HL-60 (cell line): ENCODE data around the gene PRADC1.

ENCODE experiments used
- GABPA ChIP-seq: IDR thresholded peaks from 2 replicates; pipeline ENCODE4 v1.6.1; 2012; ENCODE audit warnings: low read depth
- POLR2AphosphoS5 ChIP-seq: IDR thresholded peaks from 2 replicates; pipeline ENCODE4 v1.6.1; 2012; ENCODE audit warnings: low read depth
- TF ChIP-seq, protein P1 (sequence below): IDR thresholded peaks from one replicate; pipeline ENCODE4 v1.5.1; 2011; ENCODE audit warnings: low read length, control low read depth, inconsistent platforms; ENCODE audit not compliant: insufficient read depth
- TF ChIP-seq, protein P2 (sequence below): IDR thresholded peaks from 2 replicates; pipeline ENCODE4 v1.6.1; 2012; ENCODE audit warnings: low read depth; ENCODE audit not compliant: insufficient replicate concordance

DNA sequence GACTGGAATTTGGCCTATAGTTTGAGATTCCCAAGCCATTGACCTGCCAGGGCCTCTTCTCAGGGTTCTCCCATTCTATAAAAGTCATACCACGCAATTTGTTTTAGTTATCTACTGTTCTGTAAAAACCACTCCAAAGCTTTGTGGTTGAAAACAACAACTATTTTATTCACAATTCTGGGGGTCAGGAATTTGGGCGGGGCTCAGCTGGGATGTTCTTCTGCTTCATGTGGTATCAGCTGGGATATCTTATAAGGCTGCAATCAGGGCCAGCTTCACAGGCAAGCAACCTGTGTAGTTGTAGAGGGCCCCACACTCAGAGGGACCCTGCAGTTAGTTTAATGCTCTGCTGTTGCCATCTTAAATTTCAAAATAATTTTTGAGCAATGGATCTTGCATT lies 47.1 kb downstream of the PRADC1 start:
- TF ChIP-seq, protein P1, sequence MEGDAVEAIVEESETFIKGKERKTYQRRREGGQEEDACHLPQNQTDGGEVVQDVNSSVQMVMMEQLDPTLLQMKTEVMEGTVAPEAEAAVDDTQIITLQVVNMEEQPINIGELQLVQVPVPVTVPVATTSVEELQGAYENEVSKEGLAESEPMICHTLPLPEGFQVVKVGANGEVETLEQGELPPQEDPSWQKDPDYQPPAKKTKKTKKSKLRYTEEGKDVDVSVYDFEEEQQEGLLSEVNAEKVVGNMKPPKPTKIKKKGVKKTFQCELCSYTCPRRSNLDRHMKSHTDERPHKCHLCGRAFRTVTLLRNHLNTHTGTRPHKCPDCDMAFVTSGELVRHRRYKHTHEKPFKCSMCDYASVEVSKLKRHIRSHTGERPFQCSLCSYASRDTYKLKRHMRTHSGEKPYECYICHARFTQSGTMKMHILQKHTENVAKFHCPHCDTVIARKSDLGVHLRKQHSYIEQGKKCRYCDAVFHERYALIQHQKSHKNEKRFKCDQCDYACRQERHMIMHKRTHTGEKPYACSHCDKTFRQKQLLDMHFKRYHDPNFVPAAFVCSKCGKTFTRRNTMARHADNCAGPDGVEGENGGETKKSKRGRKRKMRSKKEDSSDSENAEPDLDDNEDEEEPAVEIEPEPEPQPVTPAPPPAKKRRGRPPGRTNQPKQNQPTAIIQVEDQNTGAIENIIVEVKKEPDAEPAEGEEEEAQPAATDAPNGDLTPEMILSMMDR: no peak
- TF ChIP-seq POLR2AphosphoS5: no peak
- TF ChIP-seq, protein P2, sequence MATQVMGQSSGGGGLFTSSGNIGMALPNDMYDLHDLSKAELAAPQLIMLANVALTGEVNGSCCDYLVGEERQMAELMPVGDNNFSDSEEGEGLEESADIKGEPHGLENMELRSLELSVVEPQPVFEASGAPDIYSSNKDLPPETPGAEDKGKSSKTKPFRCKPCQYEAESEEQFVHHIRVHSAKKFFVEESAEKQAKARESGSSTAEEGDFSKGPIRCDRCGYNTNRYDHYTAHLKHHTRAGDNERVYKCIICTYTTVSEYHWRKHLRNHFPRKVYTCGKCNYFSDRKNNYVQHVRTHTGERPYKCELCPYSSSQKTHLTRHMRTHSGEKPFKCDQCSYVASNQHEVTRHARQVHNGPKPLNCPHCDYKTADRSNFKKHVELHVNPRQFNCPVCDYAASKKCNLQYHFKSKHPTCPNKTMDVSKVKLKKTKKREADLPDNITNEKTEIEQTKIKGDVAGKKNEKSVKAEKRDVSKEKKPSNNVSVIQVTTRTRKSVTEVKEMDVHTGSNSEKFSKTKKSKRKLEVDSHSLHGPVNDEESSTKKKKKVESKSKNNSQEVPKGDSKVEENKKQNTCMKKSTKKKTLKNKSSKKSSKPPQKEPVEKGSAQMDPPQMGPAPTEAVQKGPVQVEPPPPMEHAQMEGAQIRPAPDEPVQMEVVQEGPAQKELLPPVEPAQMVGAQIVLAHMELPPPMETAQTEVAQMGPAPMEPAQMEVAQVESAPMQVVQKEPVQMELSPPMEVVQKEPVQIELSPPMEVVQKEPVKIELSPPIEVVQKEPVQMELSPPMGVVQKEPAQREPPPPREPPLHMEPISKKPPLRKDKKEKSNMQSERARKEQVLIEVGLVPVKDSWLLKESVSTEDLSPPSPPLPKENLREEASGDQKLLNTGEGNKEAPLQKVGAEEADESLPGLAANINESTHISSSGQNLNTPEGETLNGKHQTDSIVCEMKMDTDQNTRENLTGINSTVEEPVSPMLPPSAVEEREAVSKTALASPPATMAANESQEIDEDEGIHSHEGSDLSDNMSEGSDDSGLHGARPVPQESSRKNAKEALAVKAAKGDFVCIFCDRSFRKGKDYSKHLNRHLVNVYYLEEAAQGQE: no peak
- no peak for TF ChIP-seq GABPA
